Measurements from ENCODE around the gene HEPHL1. TPM values are rescaled to one million over a fixed set of nuclear protein-coding genes. Genes with fewer than 3 reads are reported as not detected.
"Not testable (repeated sequence)": the region's sequence is repeated elsewhere in the genome, so short reads cannot be mapped to it uniquely, and the experiment has no call there.

The HEPHL1 gene
- polyA plus RNA-seq, 3 donors, result not detected

- Histone ChIP-seq H4K20me1 (ENCODE audit: insufficient read depth, low read length) (no peaks in the 10 kb centered on the region), H3K27ac (ENCODE audit: low read depth in 1 of 2, low read length in 2 of 2) (no peak overlapping the region), H3K4me3 (replicated peaks in 1 of 3; ENCODE audit: low read depth in 2 of 3, low read length in 3 of 3) (no peak overlapping the region), H3K36me3 (replicated peaks in 1 of 2; ENCODE audit: control insufficient read depth in 1 of 2, insufficient read depth in 2 of 2, low read length in 2 of 2) (no peaks in the 10 kb centered on the region), H3K4me1 (ENCODE audit: control insufficient read depth in 1 of 2, insufficient read depth in 2 of 2, low read length in 2 of 2) (no peaks in the 10 kb centered on the region), H3K9me3 (replicated peaks in 1 of 2; ENCODE audit: control insufficient read depth in 1 of 2, insufficient read depth in 1 of 2, low read length in 2 of 2) (peaks cover 0 to 3% of the 10 kb centered on the region in 2 donors), H3K79me2 (ENCODE audit: insufficient read depth, low read length) (no peaks in the 10 kb centered on the region), H3K9ac (ENCODE audit: insufficient read depth, low read length, poor library complexity, severe bottlenecking) (no peak overlapping the region), H3K4me2 (replicated peaks; ENCODE audit: extremely low read depth, low read length, poor library complexity, severe bottlenecking) (no peak overlapping the region), H2AFZ (ENCODE audit: insufficient read depth, low read depth, low read length, poor library complexity, severe bottlenecking) (no peak overlapping the region), H3K27me3 (ENCODE audit: control insufficient read depth in 2 of 2, insufficient read depth in 2 of 2, low read length in 2 of 2) (no peaks in the 10 kb centered on the region)
- Mint-ChIP-seq H3K27me3 (ENCODE audit: low read depth in 3 of 3) (peaks cover 0 to 6% (median 4%) of the 10 kb centered on the region in 3 donors), H3K4me1 (no peaks in the 10 kb centered on the region), H3K9me3 (peaks cover 0 to 19% (median 6%) of the 10 kb centered on the region in 7 donors), H3K36me3 (no peaks in the 10 kb centered on the region), H3K4me3 (no peak overlapping the region), H3K27ac (no peak overlapping the region)
- no peak for DNase-seq
- no peak for TF ChIP-seq CTCF (IDR thresholded peaks at IDR 0.05)
- intact Hi-C loops (cut with micrococcal nuclease), result no loop called here
These were observed 96.7 kb downstream of the HEPHL1 start for GRCh38 chr11:94117871-94118270.

- H3K9me3 Mint-ChIP-seq, result peaks cover 3 to 27% (median 11%) of the 10 kb centered on the region in 7 donors
- H3K4me2 ChIP-seq (replicated peaks; ENCODE audit: extremely low read depth, low read length, poor library complexity, severe bottlenecking); H3K36me3 ChIP-seq (replicated peaks in 1 of 2; ENCODE audit: control insufficient read depth in 1 of 2, insufficient read depth in 2 of 2, low read length in 2 of 2); H3K4me1 Mint-ChIP-seq; H3K27me3 ChIP-seq (ENCODE audit: control insufficient read depth in 2 of 2, insufficient read depth in 2 of 2, low read length in 2 of 2); intact Hi-C loops (cut with micrococcal nuclease); H3K27ac ChIP-seq (ENCODE audit: low read depth in 1 of 2, low read length in 2 of 2); H3K4me3 ChIP-seq (replicated peaks in 1 of 3; ENCODE audit: low read depth in 2 of 3, low read length in 3 of 3); H3K79me2 ChIP-seq (ENCODE audit: insufficient read depth, low read length); H3K27ac Mint-ChIP-seq; DNase-seq; H3K9me3 ChIP-seq (replicated peaks in 1 of 2; ENCODE audit: control insufficient read depth in 1 of 2, insufficient read depth in 1 of 2, low read length in 2 of 2); H3K27me3 Mint-ChIP-seq (ENCODE audit: low read depth in 3 of 3); H4K20me1 ChIP-seq (ENCODE audit: insufficient read depth, low read length); H3K4me1 ChIP-seq (ENCODE audit: control insufficient read depth in 1 of 2, insufficient read depth in 2 of 2, low read length in 2 of 2); H3K9ac ChIP-seq (ENCODE audit: insufficient read depth, low read length, poor library complexity, severe bottlenecking); H3K4me3 Mint-ChIP-seq; H3K36me3 Mint-ChIP-seq; H2AFZ ChIP-seq (ENCODE audit: insufficient read depth, low read depth, low read length, poor library complexity, severe bottlenecking): not testable (repeated sequence)
- WGBS (ENCODE audit: insufficient coverage), result 94% methylated on average over 4 of the region's 6 CpGs
These were observed 98.5 kb downstream of the HEPHL1 start for GRCh38 chr11:94119676-94120075.

GRCh38 chr11:94120516-94120915 lies 99.4 kb downstream of the HEPHL1 start:
- H3K27me3 ChIP-seq (ENCODE audit: control insufficient read depth in 2 of 2, insufficient read depth in 2 of 2, low read length in 2 of 2); H3K27ac ChIP-seq (ENCODE audit: low read depth in 1 of 2, low read length in 2 of 2); H3K4me1 ChIP-seq (ENCODE audit: control insufficient read depth in 1 of 2, insufficient read depth in 2 of 2, low read length in 2 of 2); H3K27me3 Mint-ChIP-seq (ENCODE audit: low read depth in 3 of 3); H3K9ac ChIP-seq (ENCODE audit: insufficient read depth, low read length, poor library complexity, severe bottlenecking); H4K20me1 ChIP-seq (ENCODE audit: insufficient read depth, low read length); DNase-seq; H3K36me3 ChIP-seq (replicated peaks in 1 of 2; ENCODE audit: control insufficient read depth in 1 of 2, insufficient read depth in 2 of 2, low read length in 2 of 2); H3K36me3 Mint-ChIP-seq; H3K4me3 ChIP-seq (replicated peaks in 1 of 3; ENCODE audit: low read depth in 2 of 3, low read length in 3 of 3); intact Hi-C loops (cut with micrococcal nuclease); H3K4me2 ChIP-seq (replicated peaks; ENCODE audit: extremely low read depth, low read length, poor library complexity, severe bottlenecking); H3K4me3 Mint-ChIP-seq; H2AFZ ChIP-seq (ENCODE audit: insufficient read depth, low read depth, low read length, poor library complexity, severe bottlenecking); H3K27ac Mint-ChIP-seq; H3K9me3 ChIP-seq (replicated peaks in 1 of 2; ENCODE audit: control insufficient read depth in 1 of 2, insufficient read depth in 1 of 2, low read length in 2 of 2); H3K79me2 ChIP-seq (ENCODE audit: insufficient read depth, low read length); H3K4me1 Mint-ChIP-seq: not testable (repeated sequence)
- WGBS (ENCODE audit: insufficient coverage), result no CpG with 5 or more reads among the region's 2 CpGs
- peaks cover 4 to 36% (median 18%) of the 10 kb centered on the region in 7 donors for H3K9me3 Mint-ChIP-seq

Data from CD14-positive monocyte (primary cell).